Lower leg skin (tissue), 4 donors: ENCODE measurements around the gene HIRA. TPM values are rescaled to one million over a fixed set of nuclear protein-coding genes. Genes with fewer than 3 reads are reported as not detected.

Experiments used
- DNase-seq, 2 donors: peaks; one replicate each; pipeline ENCODE4 v3.0.0-alpha.2; 2019; ENCODE audit warnings: low spot score in 2 of 2
- H3K4me3 ChIP-seq: fragments of 200-600 bp; sonication (generic); 2 replicates; pipeline ENCODE4 v1.5.1; 2017; ENCODE audit warnings: mild to moderate bottlenecking, low read depth; ENCODE audit not compliant: poor library complexity, severe bottlenecking
- CTCF ChIP-seq, 3 donors: fragments of 450-650 bp; IDR thresholded peaks; one replicate each; pipeline ENCODE4 v1.5.1; 2016; ENCODE audit warnings: antibody characterized with exemption in 3 of 3, mild to moderate bottlenecking in 3 of 3, moderate library complexity in 2 of 3
- POLR2A ChIP-seq, 2 donors: fragments of 450-650 bp; IDR thresholded peaks; one replicate each; pipeline ENCODE4 v1.6.1; 2016 to 2017; ENCODE audit warnings: antibody characterized with exemption in 2 of 2, mild to moderate bottlenecking in 1 of 2, moderate library complexity in 1 of 2
- WGBS, 2 donors: methylation state at CpG; one replicate each; pipeline ENCODE4 v1.1.5; 2018; 5-methylcytosine and 5-hydroxymethylcytosine counted together
- intact Hi-C: fragments of 100-400 bp; cut with DNase I; formaldehyde crosslinking; loops from one replicate; pipeline ENCODE4 v1.15.0; 2023; ENCODE audit warnings: low total_unique reads
- total RNA-seq, 4 donors: library from RNA; depleted of rRNA; stranded (reverse); fragments of >200 nt; gene quantifications; one replicate each; pipeline ENCODE4 v1.1.0, GENCODE V29; 2016

HIRA gene
- total RNA-seq, 4 donors from 2014 or later: 11.5 to 21.1 (median 18.2) TPM

- H3K4me3 ChIP-seq: no peak overlapping the region
- TF ChIP-seq CTCF (IDR thresholded peaks at IDR 0.05): no peak
- TF ChIP-seq POLR2A (IDR thresholded peaks at IDR 0.05): no peak
- intact Hi-C loops: no loop called here
- 92 to 93% methylated on average over 4 of the region's 4 CpGs for WGBS, 2 donors
- DNase-seq: no peak
Observed at GRCh38 chr22:19412478-19412877, 19.1 kb downstream of the HIRA start.

- H3K4me3 ChIP-seq: no peak overlapping the region
- 100% methylated on average over 1 of the region's 1 CpG for WGBS, 2 donors
- no peak for DNase-seq
- TF ChIP-seq CTCF (IDR thresholded peaks at IDR 0.05) (no peak), POLR2A (IDR thresholded peaks at IDR 0.05) (no peak)
- intact Hi-C loops: no loop called here
Observed at GRCh38 chr22:19411690-19412045, 19.9 kb downstream of the HIRA start.

GRCh38 chr22:19410941-19411689 is 20.4 kb downstream of the HIRA start:
- TF ChIP-seq CTCF (IDR thresholded peaks at IDR 0.05) (no peak), POLR2A (IDR thresholded peaks at IDR 0.05) (no peak)
- no peak overlapping the region for H3K4me3 ChIP-seq
- 95 to 96% methylated on average over 6 of the region's 6 CpGs for WGBS, 2 donors
- intact Hi-C loops: no loop called here
- no peak for DNase-seq

DNA sequence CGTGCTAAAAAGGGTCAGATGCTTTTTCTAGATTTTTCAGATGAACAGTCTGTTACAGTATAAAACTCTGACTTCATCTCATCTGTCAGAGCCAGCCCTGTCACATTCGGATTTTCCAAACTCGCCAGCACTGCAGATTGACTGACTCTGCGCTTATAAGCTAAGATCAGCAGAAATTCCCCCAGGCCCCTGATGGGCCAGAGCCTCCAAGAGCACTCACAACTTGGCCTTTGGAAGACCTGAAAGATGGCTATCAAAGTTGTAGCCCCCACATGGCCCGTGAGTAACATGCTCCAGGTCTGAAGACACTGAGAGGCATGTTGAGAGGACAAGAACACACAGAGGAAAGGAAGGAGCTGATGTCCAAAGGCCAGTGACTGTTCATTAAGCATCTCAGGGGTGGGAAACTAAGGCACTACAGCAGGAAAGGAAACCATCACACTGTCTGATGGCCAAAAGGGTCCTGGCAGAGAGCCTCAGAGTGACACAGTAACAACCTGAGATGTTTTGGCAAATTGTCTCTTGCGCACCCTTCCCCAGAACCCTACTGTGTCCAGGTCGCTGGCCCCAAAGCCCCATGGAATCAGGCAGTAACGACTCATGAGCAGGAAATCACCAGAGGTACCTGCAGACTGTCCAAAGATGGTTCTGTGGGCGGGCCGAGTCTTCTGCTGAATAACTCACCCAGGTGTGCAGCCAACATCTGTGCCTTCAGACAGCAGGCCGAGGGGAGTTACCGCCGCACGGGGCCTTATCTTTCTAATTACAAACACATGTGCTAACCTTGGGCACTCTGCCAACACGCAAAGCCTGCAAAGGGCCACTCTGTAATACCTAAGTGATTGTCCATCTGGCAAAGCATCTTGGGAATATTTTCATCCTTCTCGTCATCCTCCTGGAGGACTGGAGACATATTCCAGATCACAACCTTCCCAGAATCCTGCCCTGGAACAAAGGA is 23.6 kb downstream of the HIRA start:
- intact Hi-C loops: no loop called here
- H3K4me3 ChIP-seq: no peak overlapping the region
- WGBS, 2 donors: 84 to 87% methylated on average over 16 of the region's 16 CpGs
- TF ChIP-seq POLR2A (IDR thresholded peaks at IDR 0.05): no peak
- no peak for TF ChIP-seq CTCF (IDR thresholded peaks at IDR 0.05)
- no peak for DNase-seq

GRCh38 chr22:19406846-19407245 is 24.7 kb downstream of the HIRA start:
- no peak for DNase-seq
- no peak overlapping the region for H3K4me3 ChIP-seq
- TF ChIP-seq CTCF (IDR thresholded peaks at IDR 0.05): no peak
- TF ChIP-seq POLR2A (IDR thresholded peaks at IDR 0.05): no peak
- intact Hi-C loops: no loop called here
- WGBS, 2 donors: 90 to 92% methylated on average over 4 of the region's 4 CpGs
